Activated CD4-positive, alpha-beta T cell treated with anti-CD3 and anti-CD28 coated beads for 24 hours (primary cell): ENCODE results near the gene KIFAP3.
"Not testable (repeated sequence)": the region's sequence is repeated elsewhere in the genome, so short reads cannot be mapped to it uniquely, and the experiment has no call there.

Source experiments
- DNase-seq, 2 donors: peaks; one replicate each; pipeline ENCODE4 v3.0.0-alpha.2; 2020; ENCODE audit warnings: low read depth in 2 of 2

KIFAP3 gene

GRCh38 chr1:170074250-170075157 is at the start of gene KIFAP3:
TSS of gene KIFAP3 (minus strand) at chr1:170074695. CDS start at chr1:170074467, 228 bp downstream.
- peak; percentile 89 to 91 for DNase-seq

GRCh38 chr1:170122366-170122765 is 47.9 kb upstream of the KIFAP3 start:
- no peak for DNase-seq

DNA sequence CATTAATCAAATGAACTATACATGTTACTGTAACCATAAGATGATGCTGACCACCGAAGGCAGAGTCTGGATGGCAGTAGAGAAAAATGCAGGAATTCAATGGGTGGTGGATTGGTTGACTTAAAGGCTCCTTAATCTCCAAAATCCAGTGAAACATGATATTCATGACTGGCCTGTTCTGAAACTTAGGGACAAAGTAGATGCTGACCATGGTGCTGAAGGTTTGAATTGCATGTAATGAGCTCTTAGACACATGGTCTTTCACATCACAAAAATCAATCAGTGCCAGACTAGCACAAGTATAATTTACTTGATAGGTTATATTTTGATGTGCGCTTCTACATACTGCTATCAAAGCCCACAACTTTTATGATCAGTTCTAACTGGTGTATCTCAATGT is 40.4 kb upstream of the KIFAP3 start:
- DNase-seq, result no peak

DNA sequence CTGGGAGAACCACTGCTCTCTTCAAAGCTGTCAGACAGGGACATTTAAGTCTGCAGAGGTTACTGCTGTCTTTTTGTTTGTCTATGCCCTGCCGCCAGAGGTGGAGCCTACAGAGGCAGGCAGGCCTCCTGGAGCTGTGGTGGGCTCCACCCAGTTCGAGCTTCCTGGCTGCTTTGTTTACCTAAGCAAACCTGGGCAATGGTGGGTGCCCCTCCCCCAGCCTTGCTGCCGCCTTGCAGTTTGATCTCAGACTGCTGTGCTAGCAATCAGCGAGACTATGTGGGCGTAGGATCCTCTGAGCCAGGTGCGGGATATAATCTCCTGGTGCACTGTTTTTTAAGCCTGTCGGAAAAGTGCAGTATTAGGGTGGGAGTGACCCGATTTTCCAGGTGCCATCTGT is 38.6 kb upstream of the KIFAP3 start:
- not testable (repeated sequence) for DNase-seq

DNA sequence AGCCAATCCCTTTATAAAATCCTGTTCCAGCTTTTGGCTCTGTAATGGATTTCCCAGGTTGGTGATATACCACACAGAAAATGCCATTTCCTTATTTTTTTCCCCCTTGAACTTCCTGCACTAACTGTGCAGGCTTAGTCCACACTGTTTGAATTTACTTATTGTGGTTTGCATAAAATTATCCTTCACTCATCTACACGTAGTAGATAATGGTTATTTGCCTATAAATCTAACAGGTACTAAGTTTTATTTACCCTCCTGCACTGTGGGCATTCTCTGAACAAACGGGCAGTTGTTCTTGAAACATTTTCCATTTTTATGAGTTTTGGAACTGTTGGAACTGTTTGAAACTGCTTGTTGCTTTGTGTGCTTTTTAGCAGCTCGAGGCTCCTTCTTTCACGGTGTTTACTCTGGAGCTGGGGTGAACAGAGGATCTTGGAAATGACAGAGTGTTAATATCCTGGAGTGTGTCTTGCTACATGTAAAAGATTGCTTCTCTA is 23.0 kb upstream of the KIFAP3 start:
- DNase-seq, result no peak

DNA sequence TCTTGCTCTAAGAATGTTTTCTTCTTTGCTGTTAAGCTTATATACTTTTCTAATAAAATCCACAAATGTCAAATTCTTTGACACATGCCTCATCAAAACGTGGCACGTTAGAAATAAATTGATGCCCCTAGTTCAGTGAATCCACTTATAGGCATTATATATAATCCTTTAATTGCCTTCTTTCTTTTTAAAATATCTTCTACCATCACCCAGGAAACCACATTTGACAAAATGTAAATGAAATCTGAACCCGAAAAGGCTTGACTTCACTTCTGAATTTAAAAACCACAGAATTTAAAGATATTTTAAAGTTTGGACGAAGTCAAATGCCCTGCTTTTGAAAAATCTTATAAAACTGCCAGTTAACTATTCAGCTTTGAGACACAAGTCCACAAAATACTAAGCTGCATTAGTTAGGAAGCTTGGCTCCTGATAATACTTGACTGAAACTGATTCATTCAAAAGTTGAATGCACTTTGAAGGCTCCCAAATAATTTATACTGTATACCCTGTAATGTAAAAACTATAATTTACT is 22.4 kb upstream of the KIFAP3 start:
- DNase-seq, result no peak

- no peak for DNase-seq
Measured at GRCh38 chr1:170095976-170096748, 21.7 kb upstream of the KIFAP3 start.

- DNase-seq, result not testable (repeated sequence)
Measured at GRCh38 chr1:170094697-170095616, 20.5 kb upstream of the KIFAP3 start.

DNA sequence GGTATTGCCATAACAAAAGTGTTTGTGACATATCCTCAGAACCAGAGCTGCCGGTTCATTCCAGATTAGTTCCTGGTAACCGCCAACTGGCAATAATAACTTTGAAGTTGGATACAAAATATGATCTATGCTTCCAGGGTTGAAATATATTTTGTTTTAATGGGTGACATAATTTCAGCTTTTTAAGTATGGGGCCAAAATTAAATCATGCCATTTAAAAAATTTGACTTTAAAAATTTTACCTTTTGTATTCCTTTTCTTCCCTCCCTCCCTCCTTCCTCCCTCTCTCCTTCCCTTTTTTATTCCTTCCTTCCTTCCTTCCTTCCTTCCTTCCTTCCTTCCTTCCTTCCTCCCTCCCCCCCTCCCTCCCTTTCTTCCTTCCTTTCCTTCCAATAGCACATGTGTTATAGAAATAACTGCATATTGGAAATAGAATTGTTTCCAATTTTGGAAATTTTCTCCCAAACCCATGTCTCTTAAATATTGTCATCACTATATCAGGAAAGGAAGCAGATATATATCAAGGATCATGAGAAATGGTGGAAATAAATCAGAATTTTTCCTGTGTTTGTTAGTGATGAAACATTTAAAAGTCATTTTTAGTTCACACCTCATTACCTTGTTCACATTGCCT is 12.0 kb upstream of the KIFAP3 start:
- DNase-seq, result no peak

DNA sequence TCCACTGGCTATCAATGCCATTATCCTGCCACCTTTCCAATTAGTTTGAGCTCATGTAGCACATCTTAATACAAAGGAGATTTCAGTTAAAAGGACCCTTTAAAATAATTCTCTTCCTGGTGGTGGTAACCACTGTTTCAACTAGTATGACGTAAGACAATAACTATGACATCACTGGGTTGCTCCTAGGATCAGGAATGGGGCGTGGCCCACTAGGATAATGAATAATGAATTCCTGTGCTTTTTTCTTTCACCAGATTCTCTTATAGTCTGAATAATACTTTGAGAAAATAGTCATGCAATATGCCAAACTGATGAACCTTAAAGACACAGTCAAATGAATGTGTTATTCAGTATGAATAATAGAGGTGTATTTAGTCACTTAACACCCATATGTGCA is 10.6 kb upstream of the KIFAP3 start:
- no peak for DNase-seq

DNA sequence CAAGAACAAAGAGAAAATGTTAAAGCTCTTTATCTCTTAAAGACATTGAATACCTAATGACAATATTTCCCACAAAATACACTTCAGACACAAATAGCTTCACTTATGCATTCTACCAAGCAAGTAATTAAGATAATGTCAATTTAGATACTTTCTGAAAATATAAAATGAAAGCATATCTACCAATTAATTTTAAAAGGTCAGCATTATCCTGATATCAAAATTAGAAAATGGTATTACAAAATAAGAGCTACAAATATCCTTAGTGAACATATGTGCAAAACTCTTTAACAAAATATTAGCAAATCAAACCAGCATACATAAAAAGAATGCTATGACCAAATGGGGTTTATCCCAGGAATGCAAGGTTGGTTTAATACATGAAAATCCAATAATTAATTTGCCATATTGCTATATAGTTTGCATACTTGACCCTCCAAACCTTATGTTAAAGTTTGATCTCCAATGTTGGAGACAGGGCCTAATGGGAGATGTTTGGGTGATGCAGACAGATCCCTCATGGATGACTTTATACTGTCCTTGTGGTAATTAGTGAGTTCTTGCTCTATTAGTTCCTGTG is 4.2 kb upstream of the KIFAP3 start:
- DNase-seq, result no peak

DNA sequence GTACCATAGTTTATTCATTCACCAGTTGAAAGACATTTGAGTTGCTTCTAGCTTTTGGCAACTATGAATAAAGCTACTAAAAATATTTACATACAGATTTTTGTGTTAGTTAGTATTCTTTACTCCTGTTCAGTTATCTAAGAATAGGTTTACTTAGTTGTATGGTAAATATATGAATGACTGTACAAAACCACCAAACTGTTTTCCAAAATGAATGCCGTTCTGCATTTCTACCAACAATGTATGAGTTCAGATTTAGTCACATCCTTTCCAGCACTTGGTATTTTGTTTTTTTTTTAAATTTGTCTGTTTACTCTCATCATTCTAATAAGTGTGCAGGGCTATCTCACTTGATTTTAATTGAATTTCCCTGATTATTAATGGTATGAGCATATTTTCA is 3.4 kb upstream of the KIFAP3 start:
- DNase-seq, result no peak

DNA sequence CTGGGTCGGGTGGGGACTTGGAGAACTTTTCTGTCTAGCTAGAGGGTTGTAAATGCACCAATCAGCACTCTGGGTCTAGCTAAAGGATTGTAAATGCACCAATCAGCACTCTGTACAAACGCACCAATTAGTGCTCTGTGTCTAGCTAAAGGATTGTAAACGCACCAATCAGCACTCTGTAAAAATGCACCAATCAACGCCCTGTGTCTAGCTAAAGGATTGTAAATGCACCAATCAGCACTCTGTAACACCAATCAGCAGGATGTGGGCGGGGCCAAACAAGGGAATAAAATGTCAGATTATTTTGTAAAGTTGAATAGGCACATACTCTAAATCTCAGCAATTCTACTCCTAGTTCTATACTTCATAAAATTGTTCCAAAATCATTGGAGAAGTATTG is 2.5 kb upstream of the KIFAP3 start:
- DNase-seq, result not testable (repeated sequence)

GRCh38 chr1:170076199-170076598 is 1.7 kb upstream of the KIFAP3 start:
- no peak for DNase-seq

GRCh38 chr1:170075186-170075585 is 691 bp upstream of the KIFAP3 start:
- DNase-seq, result no peak

DNA sequence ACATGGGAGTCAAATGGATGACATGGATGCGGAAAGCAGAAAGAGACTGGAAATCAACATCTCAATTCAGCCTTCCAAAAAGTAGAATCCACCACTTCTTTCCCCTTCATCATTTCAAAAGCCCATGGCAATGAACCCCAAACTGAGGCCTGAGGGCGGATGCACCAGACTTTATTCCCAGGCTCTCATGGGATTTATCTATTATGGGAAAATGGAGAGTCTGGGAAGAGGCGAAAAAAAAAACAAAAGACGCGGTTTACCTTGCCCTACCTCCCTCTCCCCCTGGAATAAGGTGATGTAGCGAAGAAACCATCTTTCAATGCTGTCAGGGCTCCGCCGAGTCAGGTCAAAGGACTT is 624 bp downstream of the KIFAP3 start:
- DNase-seq, result no peak

- DNase-seq, result no peak
Measured at GRCh38 chr1:170071378-170071777, 3.1 kb downstream of the KIFAP3 start.

- DNase-seq, result no peak
Measured at GRCh38 chr1:170068923-170069322, 5.6 kb downstream of the KIFAP3 start.

DNA sequence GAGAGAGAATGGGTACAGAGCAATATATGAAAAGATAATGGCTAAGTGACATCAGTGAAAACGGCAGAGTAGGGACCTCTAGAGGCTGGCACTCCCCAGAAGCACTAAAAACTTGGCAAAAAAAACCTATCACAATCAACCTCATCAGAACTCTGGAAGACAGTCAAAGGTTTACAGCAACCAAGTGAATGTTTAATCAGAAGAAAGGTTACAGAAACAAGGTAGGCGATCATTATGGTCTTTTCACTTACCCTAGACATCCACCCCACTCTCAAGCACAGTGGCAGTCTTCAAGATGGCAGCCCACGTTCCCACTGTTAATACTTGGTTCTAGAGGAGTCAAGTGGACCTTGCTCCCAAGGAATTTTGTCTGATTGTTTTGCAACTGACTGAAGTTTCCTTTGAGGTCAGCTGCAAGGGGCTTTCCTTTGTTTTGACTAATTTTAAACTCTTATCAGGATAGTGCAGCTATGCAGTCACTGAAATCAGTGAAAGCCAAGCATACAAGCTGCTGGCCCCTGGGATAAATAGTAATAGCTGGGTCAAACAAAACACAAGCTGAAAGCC is 7.2 kb downstream of the KIFAP3 start:
- no peak for DNase-seq

DNA sequence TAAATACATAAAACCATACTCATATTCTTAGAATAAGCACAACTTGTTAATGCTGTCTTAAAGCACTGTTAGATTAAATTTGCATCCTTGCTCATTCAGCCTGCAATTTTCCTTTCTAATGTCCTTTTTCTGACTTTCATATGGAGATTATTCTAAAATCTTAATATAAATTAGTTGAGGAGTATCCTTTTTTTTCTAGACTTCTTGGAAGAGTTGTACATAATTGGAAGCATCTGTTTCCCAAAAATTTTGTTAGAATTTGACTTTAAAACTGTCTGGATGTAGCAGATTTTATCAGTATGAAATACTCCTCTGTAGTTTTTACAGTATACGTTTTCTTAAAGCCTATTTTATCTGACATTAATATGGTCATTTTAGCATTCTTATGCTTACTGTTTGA is 9.7 kb downstream of the KIFAP3 start:
- DNase-seq, result no peak
